DOHH2 (cell line): ENCODE results near the gene THBS2.

Experiments
- CTCF ChIP-seq: fragments of 200-600 bp; sonication (generic); IDR thresholded peaks from one replicate; pipeline ENCODE4 v1.5.1; 2014; ENCODE audit warnings: antibody characterized with exemption, mild to moderate bottlenecking, low read depth, low read length; ENCODE audit not compliant: poor library complexity, severe bottlenecking
- EZH2phosphoT487 ChIP-seq: fragments of 200-600 bp; sonication (generic); IDR thresholded peaks from 2 replicates; pipeline ENCODE4 v1.6.1; 2017; ENCODE audit warnings: borderline replicate concordance, mild to moderate bottlenecking, antibody characterized with exemption, low read length, moderate library complexity, mixed read lengths

GRCh38 chr6:169204167-169204566, 49.5 kb downstream of the THBS2 start:
- TF ChIP-seq CTCF: no peak
- no peak for TF ChIP-seq EZH2phosphoT487
